IPS-18c (cell line): ENCODE data around the gene CLEC11A.
"Not testable (repeated sequence)": the region's sequence is repeated elsewhere in the genome, so short reads cannot be mapped to it uniquely, and the experiment has no call there.

Experiments
- H3K4me3 ChIP-seq: 2 replicates; pipeline ENCODE4 v1.7.0; 2013; ENCODE audit warnings: low read depth, mild to moderate bottlenecking, low read length, moderate library complexity; ENCODE audit not compliant: insufficient read depth
- H3K9me3 ChIP-seq: one replicate; pipeline ENCODE4 v1.6.1; 2013; ENCODE audit warnings: mild to moderate bottlenecking, low read length, moderate library complexity; ENCODE audit not compliant: control insufficient read depth, insufficient read depth

Gene CLEC11A

GRCh38 chr19:50739132-50739913, 16.2 kb downstream of the CLEC11A start:
- Histone ChIP-seq H3K9me3 (no peaks in the 10 kb centered on the region), H3K4me3 (no peak overlapping the region)

DNA sequence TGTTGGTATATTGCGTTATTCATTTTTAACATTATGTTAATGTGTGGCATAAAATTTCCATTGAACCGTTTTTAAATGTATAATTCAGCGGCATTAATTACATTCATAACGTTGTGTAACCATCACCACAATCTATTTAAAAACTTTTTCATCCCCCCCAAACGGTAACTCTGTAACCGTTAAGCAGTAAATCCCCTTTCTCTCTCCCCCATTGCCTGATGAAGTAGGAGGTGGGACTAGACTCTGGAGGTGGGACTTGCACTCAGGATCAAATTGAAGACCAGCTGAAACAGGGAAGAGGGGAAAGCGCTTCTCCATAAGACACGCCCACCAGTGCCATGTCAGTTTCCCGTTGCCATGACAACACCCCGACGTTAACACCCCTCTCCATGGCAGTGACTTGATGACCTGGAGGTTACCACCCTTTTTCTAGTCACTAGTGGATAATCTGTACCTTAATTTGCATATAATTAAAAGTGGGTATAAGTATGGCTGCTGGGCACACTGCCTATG, 16.8 kb downstream of the CLEC11A start:
- H3K4me3 ChIP-seq: no peak overlapping the region
- no peaks in the 10 kb centered on the region for H3K9me3 ChIP-seq

GRCh38 chr19:50741179-50741933, 18.2 kb downstream of the CLEC11A start:
- Histone ChIP-seq H3K4me3 (no peak overlapping the region), H3K9me3 (no peaks in the 10 kb centered on the region)

DNA sequence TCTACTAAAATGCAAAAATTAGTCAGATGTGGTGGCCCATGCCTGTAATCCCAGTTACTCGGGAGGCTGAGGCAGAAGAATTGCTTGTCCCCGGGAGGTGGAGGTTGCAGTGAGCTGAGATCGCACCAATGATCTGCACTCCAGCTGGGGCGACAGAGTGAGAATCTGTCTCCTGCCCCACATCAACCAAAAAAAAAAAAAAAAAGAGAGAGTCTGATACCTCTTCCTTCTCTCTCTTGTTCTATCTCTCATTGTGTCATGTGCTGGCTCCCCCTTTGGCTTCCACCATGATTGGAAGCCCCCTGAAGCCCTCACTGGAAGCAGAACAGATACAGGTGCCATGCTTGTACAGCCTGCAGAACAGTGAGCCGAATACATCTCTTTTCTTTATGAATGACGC, 20.4 kb downstream of the CLEC11A start:
- Histone ChIP-seq H3K4me3 (no peak overlapping the region), H3K9me3 (no peaks in the 10 kb centered on the region)

DNA sequence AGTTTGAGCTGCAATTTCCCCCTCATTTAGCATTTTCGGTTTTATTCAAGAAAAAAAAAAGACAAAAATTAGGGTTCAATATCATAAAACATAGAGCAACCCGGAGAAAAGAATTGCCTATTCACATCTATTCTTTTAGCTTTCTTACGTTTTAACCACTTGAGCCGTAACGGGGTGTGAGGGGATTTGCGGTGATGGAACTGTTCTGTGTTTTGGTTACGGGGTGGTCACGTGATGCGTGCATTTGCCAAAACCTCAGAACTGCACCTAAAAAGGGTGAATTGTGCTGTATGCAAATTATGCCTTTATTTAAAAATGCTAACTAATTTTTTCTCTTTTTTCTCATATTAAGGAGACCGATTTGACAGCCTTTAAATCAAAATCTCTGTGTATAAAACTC, 22.1 kb downstream of the CLEC11A start:
- Histone ChIP-seq H3K9me3 (peaks cover 2% of the 10 kb centered on the region), H3K4me3 (no peak overlapping the region)

GRCh38 chr19:50747141-50747540, 24.0 kb downstream of the CLEC11A start:
- not testable (repeated sequence) for H3K4me3 ChIP-seq, H3K9me3 ChIP-seq

DNA sequence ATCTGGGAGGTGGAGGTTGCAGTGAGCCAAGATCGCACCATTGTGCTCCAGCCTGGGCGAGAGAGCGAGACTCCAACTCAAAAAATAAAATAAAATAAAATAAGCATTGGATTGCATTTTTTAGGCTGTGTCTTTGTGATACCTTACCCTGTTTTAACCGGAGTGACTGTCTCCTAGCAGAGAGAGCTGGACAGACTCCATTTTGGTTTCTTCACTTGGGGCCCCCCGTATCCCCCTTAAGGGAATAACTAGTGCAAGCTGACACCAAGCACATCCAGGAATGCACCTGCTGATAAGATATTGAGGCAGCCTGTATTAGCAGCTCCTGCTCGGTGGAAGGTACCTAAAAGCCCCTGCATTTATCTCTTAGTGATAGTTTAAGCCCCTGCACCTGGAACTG, 26.3 kb downstream of the CLEC11A start:
- H3K9me3 ChIP-seq: peaks cover 4% of the 10 kb centered on the region
- H3K4me3 ChIP-seq: no peak overlapping the region

- Histone ChIP-seq H3K4me3 (no peak overlapping the region), H3K9me3 (peaks cover 4% of the 10 kb centered on the region)
These were observed 26.8 kb downstream of the CLEC11A start for GRCh38 chr19:50750010-50750409.

GRCh38 chr19:50753879-50754278, 30.7 kb downstream of the CLEC11A start:
- Histone ChIP-seq H3K4me3 (no peak overlapping the region), H3K9me3 (peaks cover 4% of the 10 kb centered on the region)

GRCh38 chr19:50756244-50756643, 33.1 kb downstream of the CLEC11A start:
- H3K9me3 ChIP-seq, H3K4me3 ChIP-seq: not testable (repeated sequence)

DNA sequence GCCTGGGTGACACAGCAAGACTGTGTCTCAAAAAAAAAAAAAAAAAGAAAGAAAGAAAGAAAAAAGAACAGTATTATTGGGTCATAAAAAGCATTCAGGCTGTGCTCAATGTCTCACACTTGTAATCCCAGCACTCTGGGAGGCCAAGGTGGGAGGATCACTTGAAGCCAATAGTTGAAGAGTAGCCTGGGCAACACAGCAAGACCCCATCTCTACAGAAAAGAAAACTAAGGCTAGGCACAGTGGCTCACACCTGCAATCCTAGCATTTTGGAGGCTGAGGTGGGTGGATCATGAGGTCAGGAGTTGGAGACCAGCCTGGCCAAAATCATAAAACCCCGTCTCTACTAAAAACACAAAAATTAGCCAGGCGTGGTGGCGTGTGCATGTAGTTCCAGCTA, 34.5 kb downstream of the CLEC11A start:
- H3K4me3 ChIP-seq: not testable (repeated sequence)

GRCh38 chr19:50759076-50759475, 35.9 kb downstream of the CLEC11A start:
- H3K4me3 ChIP-seq, H3K9me3 ChIP-seq: not testable (repeated sequence)

More for the DNA sequence above, 34.5 kb downstream of the CLEC11A start:
- H3K9me3 ChIP-seq: not testable (repeated sequence)

- peaks cover 4% of the 10 kb centered on the region for H3K9me3 ChIP-seq
- no peak overlapping the region for H3K4me3 ChIP-seq
These were observed 36.7 kb downstream of the CLEC11A start for GRCh38 chr19:50759886-50760285.

DNA sequence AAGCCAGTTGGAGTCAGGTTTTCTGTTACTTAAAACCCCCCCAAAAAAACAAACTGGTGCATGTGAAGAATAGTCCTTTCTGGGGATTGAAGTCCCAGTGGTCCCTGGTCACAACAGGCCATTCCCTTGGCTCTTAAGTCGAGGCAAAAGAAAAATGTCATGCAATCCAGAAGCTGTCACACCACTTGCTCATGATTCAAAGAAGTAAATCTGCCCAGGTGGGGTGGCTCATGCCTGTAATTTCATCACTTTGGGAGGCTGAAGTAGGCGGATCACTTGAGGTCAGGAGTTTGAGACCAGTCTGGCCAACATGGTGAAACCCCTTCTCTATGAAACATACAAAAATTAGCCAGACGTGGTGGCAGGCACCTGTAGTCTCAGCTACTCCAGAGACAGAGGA, 38.3 kb downstream of the CLEC11A start:
- not testable (repeated sequence) for H3K4me3 ChIP-seq, H3K9me3 ChIP-seq

DNA sequence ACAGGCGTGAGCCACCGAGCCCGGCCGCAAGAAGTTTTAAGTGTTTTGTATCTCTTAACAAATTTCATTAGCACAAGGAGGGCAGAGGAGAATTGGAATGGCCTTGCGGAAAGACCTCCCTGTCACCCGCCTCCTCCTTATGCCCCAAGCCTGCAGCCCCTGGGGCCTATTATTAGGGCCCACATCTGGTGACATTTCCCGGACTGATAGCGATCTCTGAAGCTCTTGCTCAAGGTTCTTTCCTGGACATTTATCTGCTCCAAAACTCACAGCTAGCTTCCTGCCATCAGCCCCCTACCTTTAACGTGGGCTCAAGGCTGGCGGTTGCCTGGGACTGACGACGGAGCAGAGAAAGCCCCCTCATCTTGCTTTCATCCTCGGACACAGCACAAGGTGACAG, 40.4 kb downstream of the CLEC11A start:
- not testable (repeated sequence) for H3K4me3 ChIP-seq, H3K9me3 ChIP-seq

- H3K9me3 ChIP-seq: peaks cover 4% of the 10 kb centered on the region
These were observed 41.2 kb downstream of the CLEC11A start for GRCh38 chr19:50764409-50764808.

GRCh38 chr19:50766746-50767145, 43.6 kb downstream of the CLEC11A start:
- H3K4me3 ChIP-seq, H3K9me3 ChIP-seq: not testable (repeated sequence)

More at GRCh38 chr19:50764409-50764808, 41.2 kb downstream of the CLEC11A start:
- H3K4me3 ChIP-seq: no peak overlapping the region

- H3K9me3 ChIP-seq: not testable (repeated sequence)
These were observed 44.1 kb downstream of the CLEC11A start for GRCh38 chr19:50767263-50767662.

More at GRCh38 chr19:50767263-50767662, 44.1 kb downstream of the CLEC11A start:
- not testable (repeated sequence) for H3K4me3 ChIP-seq
